ENCODE data around the gene RAB27A. TPM values are rescaled to one million over a fixed set of nuclear protein-coding genes. Genes with fewer than 3 reads are reported as not detected.
"Not testable (repeated sequence)": the region's sequence is repeated elsewhere in the genome, so short reads cannot be mapped to it uniquely, and the experiment has no call there.

RAB27A gene
- 6.2 TPM for total RNA-seq

GRCh38 chr15:55289746-55290527, at the start of gene RAB27A:
TSS of gene RAB27A (minus strand) at chr15:55289813. CDS start at chr15:55234934, 54,879 bp downstream.
- peak; percentile 53 to 82 (median 63) for DNase-seq (ENCODE audit: low read depth in 2 of 3, low spot score in 2 of 3)

DNA sequence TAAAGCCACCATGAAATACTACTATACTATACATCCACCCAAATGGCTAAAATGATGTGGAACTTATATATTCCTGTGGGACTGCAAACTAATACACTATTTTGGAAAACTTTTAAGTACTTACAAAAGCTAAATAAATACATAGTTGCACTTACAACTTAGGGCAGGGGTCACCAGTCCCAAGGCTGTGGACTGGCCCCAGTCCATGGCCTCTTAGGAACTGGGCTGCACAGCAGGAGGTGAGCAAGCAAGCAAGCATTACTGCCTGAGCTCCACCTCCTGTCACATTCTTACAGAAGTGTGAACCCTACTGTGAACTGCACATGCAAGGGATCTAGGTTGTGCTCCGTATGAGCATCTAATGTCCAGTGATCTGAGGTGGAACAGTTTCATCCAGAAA, 47.5 kb upstream of the RAB27A start:
- no peak for DNase-seq (ENCODE audit: low read depth in 2 of 3, low spot score in 2 of 3)

- no peak for DNase-seq (ENCODE audit: low read depth in 2 of 3, low spot score in 2 of 3)
Measured at GRCh38 chr15:55334997-55335396, 45.4 kb upstream of the RAB27A start.

DNA sequence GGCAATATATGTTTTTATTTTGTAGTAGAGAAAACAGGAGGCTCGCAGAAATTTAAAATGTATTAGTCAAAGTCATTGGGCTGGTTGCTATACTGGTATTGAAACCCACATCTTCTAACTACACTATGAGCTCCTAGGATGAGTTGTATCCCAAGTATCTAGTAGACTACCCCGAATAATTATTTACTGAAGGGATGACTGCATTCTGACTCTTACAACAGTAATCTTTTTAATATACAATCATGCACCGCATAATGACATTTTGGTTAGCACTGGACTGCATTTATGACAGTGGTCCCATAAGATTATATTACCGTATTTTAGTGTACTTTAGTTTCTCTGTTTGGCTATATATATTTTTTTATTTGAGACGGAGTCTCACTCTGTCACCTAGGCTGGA, 44.8 kb upstream of the RAB27A start:
- no peak for DNase-seq (ENCODE audit: low read depth in 2 of 3, low spot score in 2 of 3)

DNA sequence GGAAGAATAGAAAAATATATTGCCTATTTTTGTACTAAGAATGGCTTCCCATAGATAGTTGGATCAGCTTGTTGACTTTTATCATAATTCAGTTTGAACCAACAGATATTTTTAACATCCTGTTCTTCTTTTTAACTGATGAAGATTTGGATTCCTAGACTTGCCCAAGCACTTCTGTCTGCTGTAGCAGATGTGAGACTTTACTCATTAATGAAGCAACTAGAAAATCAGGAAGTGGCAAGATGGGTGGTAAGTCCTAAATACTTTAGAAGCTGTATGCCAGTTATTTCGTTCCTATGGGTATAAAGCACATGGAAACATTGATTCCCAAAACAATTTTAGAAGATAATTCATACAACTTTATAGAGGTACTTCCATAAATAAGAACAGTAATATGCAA, 37.8 kb upstream of the RAB27A start:
- DNase-seq (ENCODE audit: low read depth in 2 of 3, low spot score in 2 of 3) = no peak

- no peak for DNase-seq (ENCODE audit: low read depth in 2 of 3, low spot score in 2 of 3)
Measured at GRCh38 chr15:55322467-55322866, 32.9 kb upstream of the RAB27A start.

DNA sequence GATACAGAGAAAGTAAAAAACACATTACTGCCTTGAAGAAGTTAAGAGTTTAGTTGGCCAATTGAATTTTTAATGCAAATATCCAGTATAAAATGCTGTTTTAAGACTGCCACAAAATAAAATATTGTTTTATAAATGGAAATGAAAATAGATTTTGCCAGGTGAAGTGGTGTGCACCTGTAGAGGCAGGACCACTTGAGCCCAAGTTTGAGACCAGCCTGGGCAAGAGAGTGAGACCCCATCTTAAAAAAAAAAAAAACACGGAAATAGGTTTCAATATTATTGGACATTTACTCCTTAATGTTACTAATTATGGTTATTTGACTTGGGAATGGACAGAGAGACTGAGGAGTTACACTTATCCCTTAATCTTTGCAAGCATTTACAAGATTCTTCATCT, 31.4 kb upstream of the RAB27A start:
- DNase-seq (ENCODE audit: low read depth in 2 of 3, low spot score in 2 of 3) = no peak

DNA sequence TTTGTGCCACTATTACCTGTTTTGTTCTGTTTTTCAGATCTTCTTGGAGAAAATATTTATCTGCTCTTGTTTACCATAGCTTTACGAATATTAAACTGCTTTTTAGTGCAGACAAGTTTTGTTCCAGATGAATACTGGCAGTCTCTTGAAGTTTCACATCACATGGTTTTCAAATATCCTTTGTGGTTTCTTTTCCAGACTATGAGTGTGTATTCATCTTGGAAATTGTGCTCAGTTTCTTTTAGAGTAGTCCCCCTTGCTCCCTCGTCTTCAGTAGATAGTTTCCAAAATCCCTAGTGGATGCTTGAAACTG, 30.6 kb upstream of the RAB27A start:
- no peak for DNase-seq (ENCODE audit: low read depth in 2 of 3, low spot score in 2 of 3)

GRCh38 chr15:55319537-55320237, 30.1 kb upstream of the RAB27A start:
- DNase-seq (ENCODE audit: low read depth in 2 of 3, low spot score in 2 of 3) = peak in 1 of 3 donors; percentile 11

DNA sequence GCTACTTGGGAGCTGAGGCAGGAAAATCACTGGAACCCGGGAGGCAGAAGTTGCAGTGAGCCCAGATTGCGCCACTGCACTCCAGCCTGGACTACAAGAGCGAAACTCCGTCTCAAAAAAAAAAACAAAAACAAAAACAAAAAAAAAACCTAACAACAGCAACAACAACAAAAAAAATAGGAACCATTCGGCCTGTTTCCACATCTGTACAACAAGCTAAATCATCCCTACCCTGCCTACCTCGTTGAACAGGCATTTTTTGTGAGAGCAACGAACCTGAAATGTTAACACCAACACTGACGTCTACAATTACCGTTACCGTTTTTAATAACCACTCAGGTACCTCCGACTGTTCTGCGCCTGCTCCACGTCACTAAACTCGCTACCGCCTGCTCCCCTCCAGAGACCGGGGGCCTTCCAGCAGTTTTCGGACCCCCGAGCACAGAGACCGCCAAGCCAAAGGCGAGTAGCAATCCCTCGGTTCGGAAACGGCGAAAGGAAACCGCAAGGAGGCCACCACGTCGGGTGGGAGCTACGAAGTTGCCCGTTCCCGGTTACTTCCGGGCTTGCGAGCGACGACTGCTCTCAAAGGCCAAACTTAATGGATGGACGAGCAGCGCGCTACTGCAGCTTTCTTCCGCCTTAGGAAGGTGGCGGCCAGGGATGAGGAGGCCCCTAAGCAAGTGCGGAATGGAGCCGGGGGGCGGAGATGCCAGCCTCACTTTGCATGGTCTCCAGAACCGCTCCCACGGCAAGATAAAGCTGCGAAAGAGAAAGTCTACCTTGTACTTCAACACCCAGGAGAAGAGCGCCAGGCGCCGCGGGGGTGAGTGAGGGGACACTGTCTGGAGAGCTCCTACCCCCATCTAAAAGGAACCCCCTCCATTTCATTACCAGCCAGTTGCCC, 29.2 kb upstream of the RAB27A start, which contains the start of the genes PIGB and PIGBOS1:
PIGB (plus strand) TSS at position 635 of the 907 bp plus-strand sequence; CDS start at position 664, 29 bp downstream.
PIGBOS1 (minus strand) TSS at position 536 of the 907 bp plus-strand sequence. CDS start 1,331 bp downstream, outside the sequence.
- DNase-seq (ENCODE audit: low read depth in 2 of 3, low spot score in 2 of 3) = peak; percentile 74 to 93 (median 92)

DNA sequence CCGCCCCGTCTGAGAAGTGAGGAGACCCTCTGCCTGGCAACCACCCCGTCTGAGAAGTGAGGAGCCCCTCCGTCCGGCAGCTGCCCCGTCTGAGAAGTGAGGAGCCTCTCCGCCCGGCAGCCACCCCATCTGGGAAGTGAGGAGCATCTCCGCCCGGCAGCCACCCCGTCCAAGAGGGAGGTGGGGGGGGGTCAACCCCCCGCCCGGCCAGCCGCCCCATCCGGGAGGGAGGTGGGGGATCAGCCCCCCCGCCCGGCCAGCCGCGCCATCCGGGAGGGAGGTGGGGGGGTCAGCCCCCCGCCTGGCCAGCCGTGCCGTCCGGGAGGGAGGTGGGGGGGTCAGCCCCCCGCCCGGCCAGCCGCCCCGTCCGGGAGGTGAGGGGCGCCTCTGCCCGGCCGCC, 13.2 kb upstream of the RAB27A start:
- not testable (repeated sequence) for DNase-seq (ENCODE audit: low read depth in 2 of 3, low spot score in 2 of 3)

- DNase-seq (ENCODE audit: low read depth in 2 of 3, low spot score in 2 of 3) = no peak
Measured at GRCh38 chr15:55297315-55297714, 7.7 kb upstream of the RAB27A start.

DNA sequence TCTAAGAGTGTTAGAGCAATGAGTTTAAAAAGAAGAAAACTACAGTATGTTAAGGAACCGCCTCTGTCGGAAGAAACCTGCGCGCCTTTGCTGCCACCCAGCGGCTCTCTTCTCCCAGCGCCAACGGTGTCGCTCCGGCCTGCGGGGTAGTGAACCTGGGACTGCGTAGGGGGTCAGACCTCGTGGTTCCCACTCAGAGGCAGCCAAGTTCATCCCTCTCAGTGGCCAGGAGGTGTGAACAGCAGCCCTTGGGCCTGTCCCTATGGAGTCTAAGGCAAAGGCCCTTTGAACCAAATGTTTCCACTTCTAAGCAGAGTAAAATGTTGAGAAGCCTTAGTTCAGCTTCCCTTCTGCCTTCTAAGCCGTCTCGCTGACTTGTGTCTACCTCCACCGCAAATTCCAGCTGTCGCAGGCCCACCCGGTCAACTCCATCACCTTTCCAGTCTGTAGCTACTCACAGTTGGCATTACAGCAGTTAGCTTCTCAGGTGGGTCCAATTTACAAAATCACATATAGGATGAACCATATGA, 980 bp upstream of the RAB27A start:
- DNase-seq (ENCODE audit: low read depth in 2 of 3, low spot score in 2 of 3) = peak; percentile 69 to 91 (median 84)

GRCh38 chr15:55289011-55289745, 435 bp downstream of the RAB27A start:
- peak in 2 of 3 donors; percentile 16 to 25 for DNase-seq (ENCODE audit: low read depth in 2 of 3, low spot score in 2 of 3)

GRCh38 chr15:55288006-55288717, 1.5 kb downstream of the RAB27A start:
- DNase-seq (ENCODE audit: low read depth in 2 of 3, low spot score in 2 of 3) = no peak

DNA sequence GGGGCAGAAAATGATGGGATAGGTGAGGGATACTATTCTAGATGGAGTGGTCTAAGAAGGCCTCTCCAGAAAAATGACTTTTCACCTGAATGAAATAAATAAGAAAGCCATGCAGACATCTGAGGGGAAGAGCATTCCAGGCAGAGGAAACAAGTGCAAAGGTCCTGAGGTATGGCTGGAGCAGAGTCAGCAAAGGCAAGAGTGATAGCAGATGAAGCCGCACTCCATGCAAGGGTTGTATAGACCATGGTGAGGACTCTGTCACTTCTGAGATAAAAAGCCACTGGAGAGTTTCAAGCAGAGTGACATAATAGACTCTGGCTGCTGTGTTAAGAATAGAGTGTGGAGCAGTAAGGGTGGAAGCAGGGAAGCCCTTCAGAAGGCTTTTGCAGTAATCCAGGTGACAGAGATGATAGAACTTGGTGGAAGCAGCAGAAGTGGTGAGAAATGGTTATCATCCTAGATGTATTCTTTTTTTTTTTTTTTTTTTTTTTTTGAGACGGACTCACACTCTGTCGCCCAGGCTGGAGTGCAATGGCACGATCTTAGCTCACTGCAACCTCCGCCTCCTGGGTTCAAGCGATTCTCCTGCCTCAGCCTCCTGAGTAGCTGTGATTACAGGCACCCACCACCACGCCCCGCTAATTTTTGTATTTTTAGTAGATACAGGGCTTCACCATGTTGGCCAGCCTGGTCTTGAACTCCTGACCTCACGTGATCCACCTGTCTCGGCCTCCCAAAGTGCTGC, 3.0 kb downstream of the RAB27A start:
- DNase-seq (ENCODE audit: low read depth in 2 of 3, low spot score in 2 of 3) = not testable (repeated sequence)

GRCh38 chr15:55284426-55284825, 5.2 kb downstream of the RAB27A start:
- no peak for DNase-seq (ENCODE audit: low read depth in 2 of 3, low spot score in 2 of 3)

- no peak for DNase-seq (ENCODE audit: low read depth in 2 of 3, low spot score in 2 of 3)
Measured at GRCh38 chr15:55283379-55284147, 6.0 kb downstream of the RAB27A start.

Data from hematopoietic multipotent progenitor cell (in vitro differentiated cells).